GM12874 (cell line): ENCODE data around the gene REG1A.

ENCODE experiments used
- CTCF ChIP-seq: IDR thresholded peaks from 2 replicates; pipeline ENCODE4 v1.5.1; 2011; ENCODE audit warnings: low read depth, mild to moderate bottlenecking, control low read depth, low read length, moderate library complexity; ENCODE audit not compliant: insufficient read depth

Gene REG1A

DNA sequence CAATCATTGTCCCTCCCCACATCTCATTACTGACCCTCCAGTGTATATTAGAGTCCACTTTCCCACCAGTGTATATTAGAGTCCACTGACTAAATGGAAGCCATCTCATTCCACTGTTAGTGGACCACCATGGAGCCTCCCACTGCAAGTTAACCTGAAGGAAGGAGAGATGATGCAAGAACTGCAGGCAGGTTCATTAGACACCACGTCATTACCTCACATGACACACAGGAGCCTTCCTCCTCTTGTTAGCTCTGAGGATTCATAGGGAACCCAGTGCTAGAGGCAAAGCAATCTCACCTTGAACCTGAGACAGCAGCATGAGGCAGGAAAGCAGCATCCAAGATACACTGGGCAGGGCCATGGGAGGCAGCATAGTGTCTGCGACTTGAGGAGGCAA, 38.7 kb downstream of the REG1A start:
- TF ChIP-seq CTCF = no peak

DNA sequence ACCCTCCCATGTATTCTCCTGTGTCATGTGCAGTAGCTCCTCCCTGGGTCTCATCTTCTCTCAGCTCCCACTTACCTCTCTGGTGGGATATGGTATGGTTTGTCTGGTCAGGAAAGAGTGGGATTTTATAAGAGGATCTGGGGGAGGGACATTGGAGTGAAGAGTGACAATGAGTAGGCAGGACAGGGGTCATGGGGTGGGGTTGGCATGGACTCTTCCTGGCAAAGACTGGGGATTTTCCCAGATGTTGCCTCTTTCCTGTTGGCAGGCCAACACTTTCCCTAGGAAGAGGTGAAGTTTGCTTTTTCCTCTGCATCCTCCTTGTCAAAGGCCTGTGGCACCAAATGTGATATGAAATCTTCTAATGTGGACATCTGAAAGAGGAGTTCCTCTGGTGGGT, 39.4 kb downstream of the REG1A start, which contains the start of gene REG3A:
TSS of gene REG3A (minus strand) at position 101 of the 400 bp plus-strand sequence. CDS start 348 bp downstream, outside the sequence.
- no peak for TF ChIP-seq CTCF

GRCh38 chr2:79162132-79162531, 41.8 kb downstream of the REG1A start:
- TF ChIP-seq CTCF = no peak

DNA sequence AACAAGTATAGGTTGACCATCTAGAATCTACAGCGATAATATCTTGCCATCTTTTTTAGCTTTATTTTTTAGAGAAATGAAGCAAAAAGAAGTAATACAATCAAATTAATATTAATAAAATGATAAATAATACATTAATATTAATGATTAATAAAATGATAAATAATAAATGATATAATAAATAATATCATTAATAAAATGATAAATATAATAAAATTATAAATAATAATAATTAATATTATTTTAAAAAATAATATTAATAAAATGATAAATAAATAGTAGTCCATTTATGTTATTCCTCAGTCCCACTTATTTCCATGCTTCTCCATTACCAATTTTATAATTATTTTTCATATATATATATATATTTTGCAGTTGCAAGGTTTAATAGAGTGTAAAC, 42.5 kb downstream of the REG1A start:
- no peak for TF ChIP-seq CTCF

DNA sequence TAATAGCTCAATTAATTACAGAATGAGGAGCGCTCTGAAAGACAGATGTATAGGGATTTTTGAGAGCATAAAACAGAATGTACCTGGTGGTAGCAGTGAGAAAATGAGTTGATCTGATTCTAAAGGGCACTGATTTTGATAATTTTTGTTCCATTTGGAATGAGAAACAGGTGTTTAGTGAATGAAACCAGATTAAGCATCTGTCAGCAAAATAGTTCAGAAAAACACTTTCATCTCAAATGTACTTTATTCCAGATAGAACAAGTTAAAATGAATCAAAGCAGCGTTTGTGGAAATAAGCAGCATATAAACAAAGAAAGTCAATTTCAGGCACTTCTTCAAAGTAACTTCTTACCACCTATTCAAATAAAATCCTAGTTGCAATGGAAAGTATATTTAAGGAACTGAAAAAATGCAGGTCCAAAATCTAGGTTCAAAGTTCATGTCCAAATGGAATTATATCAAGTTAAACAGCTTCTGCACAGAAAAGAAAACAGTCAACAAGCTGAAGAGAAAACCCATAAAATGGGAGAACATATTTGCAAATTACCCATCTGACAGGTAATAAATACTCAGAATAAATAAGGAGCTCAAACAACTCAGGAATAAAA, 51.2 kb downstream of the REG1A start:
- no peak for TF ChIP-seq CTCF
